Activated effector memory CD4-positive, alpha-beta T cell treated with anti-CD3 and anti-CD28 coated beads, Interleukin-2, amount 50 U/mL, for 16 hours (primary cell): Measurements from ENCODE around the gene AQP12B.

Experiments
- DNase-seq: peaks from one replicate; pipeline ENCODE4 v3.0.0-alpha.2; 2020

AQP12B gene

GRCh38 chr2:240717681-240718581 is 35.2 kb upstream of the AQP12B start:
- no peak for DNase-seq

- DNase-seq, result no peak
Measured at GRCh38 chr2:240717181-240717641, 34.5 kb upstream of the AQP12B start.

GRCh38 chr2:240716130-240716798 is 33.6 kb upstream of the AQP12B start:
- no peak for DNase-seq

- no peak for DNase-seq
Measured at GRCh38 chr2:240714747-240715725, 32.4 kb upstream of the AQP12B start.

- no peak for DNase-seq
Measured at GRCh38 chr2:240713928-240714746, 31.5 kb upstream of the AQP12B start.

- DNase-seq, result no peak
Measured at GRCh38 chr2:240713071-240713927, 30.6 kb upstream of the AQP12B start.

- no peak for DNase-seq
Measured at GRCh38 chr2:240712121-240712520, 29.4 kb upstream of the AQP12B start.

GRCh38 chr2:240711701-240712100 is 29.0 kb upstream of the AQP12B start:
- DNase-seq, result no peak

- DNase-seq, result no peak
Measured at GRCh38 chr2:240711296-240711695, 28.6 kb upstream of the AQP12B start.

- DNase-seq, result no peak
Measured at GRCh38 chr2:240708457-240708856, 25.8 kb upstream of the AQP12B start.

GRCh38 chr2:240707821-240708220 is 25.1 kb upstream of the AQP12B start:
- no peak for DNase-seq

- DNase-seq, result no peak
Measured at GRCh38 chr2:240707043-240707756, 24.5 kb upstream of the AQP12B start.

GRCh38 chr2:240705204-240705791 is 22.6 kb upstream of the AQP12B start:
- DNase-seq, result no peak

GRCh38 chr2:240704651-240705050 is 22.0 kb upstream of the AQP12B start:
- peak; percentile 70 for DNase-seq

- peak; percentile 56 for DNase-seq
Measured at GRCh38 chr2:240703417-240704341, 21.0 kb upstream of the AQP12B start.

GRCh38 chr2:240702640-240703011 is 19.9 kb upstream of the AQP12B start:
- peak; percentile 41 for DNase-seq

GRCh38 chr2:240701736-240702639 is 19.3 kb upstream of the AQP12B start:
- peak; percentile 53 for DNase-seq
